ENCODE results near the gene MMS22L. TPM values are rescaled to one million over a fixed set of nuclear protein-coding genes. Genes with fewer than 3 reads are reported as not detected.

Gene MMS22L
- total and polyA plus RNA-seq, 2 of the 13 experiments (the other 11 are each of a cell fraction or from before 2014, with no cell fraction given) = 6.2 to 32.9 TPM

- CTCF ChIA-PET (ENCODE audit: low intra/inter-chr PET ratio, low total read pairs) = no interaction called here
- FAIRE-seq = no peak
These were observed 42.8 kb downstream of the MMS22L start for GRCh38 chr6:97240222-97240621.

More at GRCh38 chr6:97240222-97240621, 42.8 kb downstream of the MMS22L start:
- H3K27ac ChIP-seq (ENCODE audit: extremely low read length, insufficient read depth, low read length) = no peak overlapping the region
- intact Hi-C loops (cut with micrococcal nuclease; ENCODE audit: unreplicated experiment) (no loop called here), in situ Hi-C loops (cut with HindIII; ENCODE audit: extremely low pct_ligation_motif_present, low pct_unique_long_range_greater_than_20kb) (no loop called here)
- H3K27me3 ChIP-seq (ENCODE audit: control insufficient read depth in 1 of 2, insufficient read depth in 2 of 2, low read length in 2 of 2) = no peaks in the 10 kb centered on the region
- TF ChIP-seq ZNF484 (CRISPR knock-in tag; IDR thresholded peaks at IDR 0.05; ENCODE audit: borderline replicate concordance, low read depth) (no peak), RFX5 (IDR thresholded peaks at IDR 0.05; ENCODE audit: low read depth, low read length) (no peak), SIX4 (CRISPR knock-in tag; IDR thresholded peaks at IDR 0.05) (no peak), NCOA5 (CRISPR knock-in tag; IDR thresholded peaks at IDR 0.05) (no peak), NBN (conservative IDR thresholded peaks at IDR 0.05) (no peak), ZNF18 (CRISPR knock-in tag; IDR thresholded peaks at IDR 0.05; ENCODE audit: insufficient replicate concordance) (no peak), HMGXB4 (CRISPR knock-in tag; IDR thresholded peaks at IDR 0.05; ENCODE audit: borderline replicate concordance in 1 of 2, low read depth in 1 of 2) (no peak), AKNA (CRISPR knock-in tag; IDR thresholded peaks at IDR 0.05; ENCODE audit: borderline replicate concordance) (no peak), ZNF570 (CRISPR knock-in tag; IDR thresholded peaks at IDR 0.05; ENCODE audit: borderline replicate concordance) (no peak), ZC3H13 (CRISPR knock-in tag; IDR thresholded peaks at IDR 0.05) (no peak), ZBTB44 (CRISPR knock-in tag; IDR thresholded peaks at IDR 0.05) (no peak), ATF7-NPFF (CRISPR knock-in tag; IDR thresholded peaks at IDR 0.05; ENCODE audit: low read depth) (no peak), KLF6 (CRISPR knock-in tag; IDR thresholded peaks at IDR 0.05) (no peak), KMT2B (CRISPR knock-in tag; IDR thresholded peaks at IDR 0.05) (no peak)
- no peak overlapping the region for H3K9ac ChIP-seq (ENCODE audit: insufficient read depth, low read depth, low read length)
- no TSS peak for BruUV-seq (replicated peaks)
- no peaks in the 10 kb centered on the region for H3K4me1 ChIP-seq (ENCODE audit: insufficient read depth, low read length)
- POLR2A ChIA-PET = no interaction called here
- H3K4me2 ChIP-seq (ENCODE audit: low read depth, low read length) = no peak overlapping the region
- H3K36me3 ChIP-seq (replicated peaks in 1 of 2; ENCODE audit: control insufficient read depth in 1 of 2, insufficient read depth in 2 of 2, low read length in 2 of 2) = peaks cover 1 to 16% of the 10 kb centered on the region in 2 experiments; a peak in 3 of 5 replicates
- WGBS (ENCODE audit: low lambda C conversion rate) = 95% methylated on average over 2 of the region's 2 CpGs
- no peak overlapping the region for H3K4me3 ChIP-seq (replicated peaks in 1 of 3; ENCODE audit: insufficient read depth in 1 of 3, low read depth in 2 of 3, low read length in 3 of 3)
- H2AFZ ChIP-seq (ENCODE audit: low read length) = no peak overlapping the region
- DNase-seq (ENCODE audit: low spot score) = no peak
- no peaks in the 10 kb centered on the region for H3K79me2 ChIP-seq (ENCODE audit: insufficient read depth, low read length)
- no peaks in the 10 kb centered on the region for H3K9me3 ChIP-seq (ENCODE audit: low read length)
- ATAC-seq = no peak
- H4K20me1 ChIP-seq (ENCODE audit: insufficient read depth, low read length) = no peaks in the 10 kb centered on the region

Data from HepG2 (cell line).